Fibroblast of mammary gland (primary cell): ENCODE data around the gene KCTD13.

Experiments used
- DNase-seq: peaks from one replicate; pipeline ENCODE4 v3.0.0-alpha.2; 2010; ENCODE audit warnings: low read depth
- H3K4me3 ChIP-seq: 2 replicates; pipeline ENCODE4 v1.5.1; 2011; ENCODE audit warnings: low read depth, mild to moderate bottlenecking, low read length, moderate library complexity; ENCODE audit not compliant: control insufficient read depth
- TF ChIP-seq, protein P1 (sequence below): conservative IDR thresholded peaks from 2 replicates; pipeline ENCODE4 v1.5.1; 2011; ENCODE audit warnings: low read depth, low read length, inconsistent platforms; ENCODE audit not compliant: control insufficient read depth, insufficient read depth

The KCTD13 gene

DNA sequence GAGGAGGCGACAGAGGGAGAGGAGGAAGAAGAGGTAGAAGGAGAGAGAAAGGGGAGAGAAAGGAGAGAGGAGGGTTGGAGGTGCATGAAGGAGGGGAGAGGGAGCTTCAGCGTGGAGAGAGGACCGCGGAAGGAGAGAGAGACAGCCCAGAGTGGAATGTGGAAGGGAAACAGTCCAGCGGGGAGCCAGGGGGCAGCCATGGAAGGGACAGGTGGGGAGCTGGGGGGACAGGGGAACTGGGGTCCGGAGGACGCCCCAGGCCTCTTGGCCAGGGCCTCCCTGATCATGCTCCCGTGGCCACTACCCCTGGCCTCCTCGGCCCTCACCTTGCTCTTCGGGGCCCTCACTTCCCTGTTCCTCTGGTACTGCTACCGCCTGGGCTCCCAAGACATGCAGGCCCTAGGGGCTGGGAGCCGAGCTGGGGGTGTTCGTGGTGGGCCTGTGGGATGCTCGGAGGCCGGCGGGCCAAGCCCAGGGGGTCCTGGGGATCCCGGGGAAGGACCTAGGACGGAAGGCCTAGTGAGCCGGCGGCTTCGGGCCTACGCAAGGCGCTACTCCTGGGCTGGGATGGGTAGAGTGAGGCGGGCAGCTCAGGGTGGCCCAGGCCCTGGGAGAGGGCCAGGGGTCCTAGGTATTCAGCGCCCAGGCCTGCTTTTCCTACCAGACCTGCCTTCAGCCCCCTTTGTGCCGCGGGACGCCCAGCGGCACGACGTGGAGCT lies 25.0 kb downstream of the KCTD13 start:
- peak overlapping the region; percentile 61 for H3K4me3 ChIP-seq
- no peak for DNase-seq
- TF ChIP-seq, protein P1, sequence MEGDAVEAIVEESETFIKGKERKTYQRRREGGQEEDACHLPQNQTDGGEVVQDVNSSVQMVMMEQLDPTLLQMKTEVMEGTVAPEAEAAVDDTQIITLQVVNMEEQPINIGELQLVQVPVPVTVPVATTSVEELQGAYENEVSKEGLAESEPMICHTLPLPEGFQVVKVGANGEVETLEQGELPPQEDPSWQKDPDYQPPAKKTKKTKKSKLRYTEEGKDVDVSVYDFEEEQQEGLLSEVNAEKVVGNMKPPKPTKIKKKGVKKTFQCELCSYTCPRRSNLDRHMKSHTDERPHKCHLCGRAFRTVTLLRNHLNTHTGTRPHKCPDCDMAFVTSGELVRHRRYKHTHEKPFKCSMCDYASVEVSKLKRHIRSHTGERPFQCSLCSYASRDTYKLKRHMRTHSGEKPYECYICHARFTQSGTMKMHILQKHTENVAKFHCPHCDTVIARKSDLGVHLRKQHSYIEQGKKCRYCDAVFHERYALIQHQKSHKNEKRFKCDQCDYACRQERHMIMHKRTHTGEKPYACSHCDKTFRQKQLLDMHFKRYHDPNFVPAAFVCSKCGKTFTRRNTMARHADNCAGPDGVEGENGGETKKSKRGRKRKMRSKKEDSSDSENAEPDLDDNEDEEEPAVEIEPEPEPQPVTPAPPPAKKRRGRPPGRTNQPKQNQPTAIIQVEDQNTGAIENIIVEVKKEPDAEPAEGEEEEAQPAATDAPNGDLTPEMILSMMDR, result no peak

DNA sequence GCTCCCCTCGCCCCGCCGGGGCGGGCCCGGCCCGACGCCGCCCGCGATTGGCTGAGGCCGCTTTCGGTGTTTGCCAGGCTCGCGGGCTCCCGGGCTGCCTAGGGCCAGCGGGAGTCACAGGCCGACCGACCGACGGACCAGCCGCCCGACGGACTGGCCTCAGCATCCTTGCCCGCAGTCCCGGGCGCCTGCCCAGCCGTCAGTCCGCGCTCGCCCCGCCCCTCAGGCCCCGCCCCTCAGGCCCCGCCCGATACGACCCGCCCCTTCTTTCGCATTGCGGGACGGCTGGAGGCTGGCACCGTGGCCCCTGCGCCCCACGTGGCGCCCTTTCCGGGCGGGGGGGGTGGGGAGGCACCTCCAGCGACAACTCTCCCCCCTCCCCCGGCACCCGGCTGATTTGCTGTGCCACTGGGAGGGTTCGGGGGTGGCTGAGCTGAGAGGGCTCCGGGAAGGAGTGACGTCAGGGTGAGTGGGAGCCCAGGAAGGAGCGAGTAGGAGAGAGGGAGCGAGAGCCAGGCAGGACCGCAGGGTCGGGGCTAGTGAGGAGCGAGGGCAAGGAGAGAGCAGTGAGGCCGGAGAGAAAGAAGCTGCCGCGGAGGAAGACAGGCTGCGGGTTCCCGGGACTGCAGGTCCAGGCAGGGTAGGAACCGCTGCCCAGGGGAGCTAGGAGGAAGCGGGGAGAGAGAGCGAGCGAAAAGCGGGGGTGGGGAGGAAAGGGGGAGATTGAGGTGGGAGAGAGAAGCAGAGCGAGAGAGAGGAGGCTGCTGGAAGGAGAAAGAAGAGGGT lies 25.7 kb downstream of the KCTD13 start, which contains the start of gene ASPHD1:
Gene ASPHD1, plus strand, starts transcription at position 387 of the 786 bp plus-strand sequence. CDS start 484 bp downstream, outside the sequence.
- peak; percentile 86 for DNase-seq
- H3K4me3 ChIP-seq, result peak within 1 kb of the TSS; percentile 61
- TF ChIP-seq, protein P1, result no peak

DNA sequence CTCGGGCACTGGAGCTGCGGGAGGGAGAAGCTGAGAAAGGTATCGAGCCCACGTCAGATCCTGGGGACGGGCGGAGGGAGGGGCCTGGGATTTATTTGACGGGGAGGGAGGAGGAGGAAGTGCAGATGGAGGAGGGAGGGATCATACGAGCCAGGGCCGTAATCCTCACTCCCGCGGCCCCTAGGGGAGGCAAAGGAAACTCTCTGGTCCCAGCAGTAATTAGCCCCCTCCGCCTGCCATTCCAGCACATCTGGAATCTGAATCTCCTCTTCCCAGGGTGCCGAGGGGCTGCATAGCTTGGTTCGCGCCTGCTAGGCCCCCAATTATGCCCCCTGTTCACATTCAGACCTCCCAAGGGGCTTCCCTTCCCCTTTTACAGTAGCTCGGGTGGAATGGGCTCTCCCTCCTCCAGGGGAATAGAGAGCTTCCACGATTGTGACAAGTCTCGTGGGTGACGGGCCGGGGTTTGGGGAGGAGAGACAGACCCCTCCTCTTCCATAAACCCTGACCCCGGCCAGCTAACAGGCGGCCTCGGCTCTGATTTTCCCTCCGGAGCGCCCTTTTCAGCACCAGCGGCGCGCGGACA lies 26.4 kb downstream of the KCTD13 start, which contains the start of gene SEZ6L2:
Gene SEZ6L2, minus strand, starts transcription at position 35 of the 586 bp plus-strand sequence. CDS start 531 bp downstream, outside the sequence.
- TF ChIP-seq, protein P1, result peak; percentile 33
- peak within 1 kb of the TSS; percentile 61 for H3K4me3 ChIP-seq
- peak; percentile 83 for DNase-seq

DNA sequence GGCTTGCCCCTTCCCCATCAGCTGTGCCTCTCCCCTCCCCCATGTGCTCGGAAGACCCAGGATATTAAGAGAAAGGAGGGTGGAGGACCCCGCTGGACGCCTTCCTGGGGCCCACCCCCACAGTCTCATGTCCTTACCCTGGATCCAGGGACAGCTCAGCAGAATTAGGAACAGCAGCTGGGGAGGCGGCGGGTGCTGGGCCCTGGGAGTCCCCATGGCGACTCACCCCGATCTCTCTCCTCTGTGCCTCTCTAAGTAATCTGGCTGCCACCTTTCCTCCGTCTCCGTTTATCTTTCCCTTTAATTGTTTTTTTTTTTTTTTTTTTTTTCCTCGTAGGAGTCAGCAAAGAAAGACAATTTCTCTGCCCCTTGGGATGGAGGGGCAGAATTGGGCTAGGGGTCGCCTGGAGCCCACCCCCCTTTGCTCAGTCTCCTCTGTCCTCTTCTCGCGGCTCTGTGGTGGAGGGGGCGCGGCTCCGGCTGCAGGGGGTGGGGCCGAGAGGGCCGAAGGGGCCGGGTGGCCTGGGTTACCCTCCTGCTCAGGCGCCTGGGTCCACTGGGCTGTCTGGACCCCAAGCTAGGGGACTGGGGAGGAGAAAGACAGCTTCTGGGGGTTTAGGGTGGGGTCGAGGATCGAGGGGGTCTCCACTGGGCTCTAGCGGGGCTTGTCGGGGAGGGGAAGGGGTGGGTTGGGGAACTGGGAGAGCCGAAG lies 27.1 kb downstream of the KCTD13 start:
- TF ChIP-seq, protein P1, result no peak
- peak overlapping the region; percentile 61 for H3K4me3 ChIP-seq
- no peak for DNase-seq

DNA sequence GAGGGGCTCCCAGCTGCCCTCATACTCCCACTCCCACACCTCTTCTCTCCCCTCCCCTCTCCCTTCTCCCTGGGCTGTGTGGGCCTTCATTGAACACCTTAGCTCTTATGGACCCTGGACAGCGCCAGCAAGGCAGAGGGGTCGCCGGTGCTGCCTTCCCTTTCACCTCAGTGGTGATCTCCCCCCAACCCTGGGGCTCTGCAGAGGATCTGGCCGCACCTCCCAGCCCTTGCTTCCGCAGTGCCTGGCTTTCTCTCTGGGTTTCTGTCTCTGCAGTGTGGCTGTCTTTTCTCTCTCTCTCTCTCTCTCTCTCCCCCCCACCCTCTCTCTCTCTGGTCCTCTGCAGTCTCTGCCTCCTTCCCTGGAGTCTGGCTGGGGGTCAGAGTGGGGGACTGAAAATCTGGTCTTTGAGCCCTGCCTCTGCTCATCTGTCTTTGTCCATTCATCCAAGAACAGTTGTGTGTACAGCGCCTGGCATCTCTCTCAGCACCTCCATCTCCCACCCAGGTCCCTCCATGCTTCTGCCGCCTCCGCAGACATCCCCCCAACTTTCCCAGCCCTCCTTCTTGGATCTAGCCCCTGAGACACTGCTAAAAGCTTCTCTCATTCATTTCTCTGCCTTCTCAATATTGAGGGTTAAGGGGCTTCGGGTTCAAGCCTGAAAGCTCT lies 27.8 kb downstream of the KCTD13 start:
- TF ChIP-seq, protein P1, result no peak
- DNase-seq, result no peak
- peak overlapping the region; percentile 61 for H3K4me3 ChIP-seq
